GM10248 (cell line): ENCODE measurements around the gene ZNF608.

Source experiments
- CTCF ChIA-PET: fragments of 300-600 bp; sonication (Branson Sonifier 250); formaldehyde crosslinking; extraction: SDS; loops from one replicate; lab custom pipeline; 2021; ENCODE audit warnings: antibody characterized with exemption; lab: Yijun Ruan, JAX
- POLR2A ChIA-PET: fragments of 350-650 bp; sonication (Branson Sonifier 250); formaldehyde crosslinking; extraction: SDS; loops from one replicate; lab custom pipeline; 2020; ENCODE audit warnings: antibody characterized with exemption; lab: Yijun Ruan, JAX
- DNase-seq: peaks from one replicate; pipeline ENCODE4 v3.0.0; 2012; ENCODE audit errors: extremely low spot score
- TF ChIP-seq, protein P1 (sequence below): IDR thresholded peaks from 2 replicates; pipeline ENCODE4 v1.5.1; 2012; ENCODE audit warnings: mild to moderate bottlenecking, low read depth; ENCODE audit errors: extremely low read depth, missing control alignments, control extremely low read depth

The ZNF608 gene

DNA sequence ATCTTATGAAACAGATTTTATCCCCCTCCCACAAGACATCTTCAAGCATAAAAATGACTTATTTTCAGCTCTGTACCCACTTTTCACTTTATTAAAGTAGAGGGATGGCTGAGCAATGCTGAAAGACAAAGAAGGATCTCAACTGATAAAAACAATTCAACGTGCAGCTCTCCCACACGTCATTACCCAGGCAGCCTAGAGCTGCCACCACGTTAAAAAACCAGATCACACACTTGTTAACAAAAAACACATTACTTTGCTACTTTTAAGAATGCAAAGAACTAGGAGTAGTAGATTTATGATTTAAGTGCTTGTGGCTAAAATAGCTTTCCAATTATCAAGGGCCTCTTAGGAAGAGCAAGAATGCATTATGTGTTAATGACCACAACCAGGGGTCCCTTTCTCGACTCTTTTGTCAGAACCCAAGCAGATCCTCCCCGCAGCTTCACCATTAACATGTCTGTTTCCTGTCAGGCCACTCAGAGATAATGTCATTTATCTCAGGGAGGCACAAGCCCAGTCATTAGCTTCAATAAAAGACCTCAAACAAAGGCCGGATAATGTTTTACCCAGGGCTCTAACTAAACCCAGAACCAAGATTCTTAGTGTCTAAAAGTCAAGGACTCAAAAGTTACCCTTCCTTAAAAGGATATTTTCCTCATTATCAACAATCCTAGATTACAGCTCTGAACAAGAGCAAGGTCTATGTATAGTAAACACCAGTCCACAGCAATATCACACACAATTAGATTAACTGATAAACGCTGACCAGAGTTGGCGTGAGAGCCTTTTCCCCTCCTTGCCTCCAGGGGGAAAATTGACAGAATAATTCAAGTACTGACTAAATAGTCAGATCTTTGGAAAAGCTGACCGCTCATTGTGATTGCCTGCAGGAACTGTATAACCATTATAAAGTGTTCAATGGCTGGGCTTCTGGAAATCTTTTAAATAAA is 7.5 kb downstream of the ZNF608 start:
- ChIA-PET CTCF (interaction anchor here (0.8 to 2.1 kb wide), 6 partner anchors 10 to 57 kb away, joined by 3 to 9 read pairs (median 4); no protein-coding TSS in a partner anchor), POLR2A (no interaction called here)
- TF ChIP-seq, protein P1, sequence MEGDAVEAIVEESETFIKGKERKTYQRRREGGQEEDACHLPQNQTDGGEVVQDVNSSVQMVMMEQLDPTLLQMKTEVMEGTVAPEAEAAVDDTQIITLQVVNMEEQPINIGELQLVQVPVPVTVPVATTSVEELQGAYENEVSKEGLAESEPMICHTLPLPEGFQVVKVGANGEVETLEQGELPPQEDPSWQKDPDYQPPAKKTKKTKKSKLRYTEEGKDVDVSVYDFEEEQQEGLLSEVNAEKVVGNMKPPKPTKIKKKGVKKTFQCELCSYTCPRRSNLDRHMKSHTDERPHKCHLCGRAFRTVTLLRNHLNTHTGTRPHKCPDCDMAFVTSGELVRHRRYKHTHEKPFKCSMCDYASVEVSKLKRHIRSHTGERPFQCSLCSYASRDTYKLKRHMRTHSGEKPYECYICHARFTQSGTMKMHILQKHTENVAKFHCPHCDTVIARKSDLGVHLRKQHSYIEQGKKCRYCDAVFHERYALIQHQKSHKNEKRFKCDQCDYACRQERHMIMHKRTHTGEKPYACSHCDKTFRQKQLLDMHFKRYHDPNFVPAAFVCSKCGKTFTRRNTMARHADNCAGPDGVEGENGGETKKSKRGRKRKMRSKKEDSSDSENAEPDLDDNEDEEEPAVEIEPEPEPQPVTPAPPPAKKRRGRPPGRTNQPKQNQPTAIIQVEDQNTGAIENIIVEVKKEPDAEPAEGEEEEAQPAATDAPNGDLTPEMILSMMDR = no peak
- DNase-seq = no peak

DNA sequence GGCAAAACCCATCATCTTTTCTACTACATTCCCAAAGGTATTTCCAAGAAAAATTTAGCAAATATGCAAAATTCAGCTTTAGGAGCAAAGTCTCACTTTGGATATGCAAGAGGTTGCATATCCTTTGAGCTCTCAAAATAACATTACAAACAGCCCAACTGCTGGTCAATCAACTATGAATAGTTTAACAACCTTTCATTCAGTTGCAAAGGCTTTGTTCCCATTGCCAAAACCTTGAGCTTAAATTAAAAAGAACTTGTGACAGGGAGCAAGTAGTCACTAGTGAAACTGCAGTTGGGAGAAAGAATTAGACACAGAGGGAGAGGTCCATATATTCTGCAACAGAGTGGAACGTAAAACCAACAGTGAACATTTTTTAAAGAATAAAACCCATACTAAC is 8.8 kb downstream of the ZNF608 start:
- ChIA-PET POLR2A (no interaction called here), CTCF (interaction anchor here (1.2 to 4.2 kb wide), 6 partner anchors 10 to 27 kb away, joined by 3 to 14 read pairs (median 4); no protein-coding TSS in a partner anchor)

DNA sequence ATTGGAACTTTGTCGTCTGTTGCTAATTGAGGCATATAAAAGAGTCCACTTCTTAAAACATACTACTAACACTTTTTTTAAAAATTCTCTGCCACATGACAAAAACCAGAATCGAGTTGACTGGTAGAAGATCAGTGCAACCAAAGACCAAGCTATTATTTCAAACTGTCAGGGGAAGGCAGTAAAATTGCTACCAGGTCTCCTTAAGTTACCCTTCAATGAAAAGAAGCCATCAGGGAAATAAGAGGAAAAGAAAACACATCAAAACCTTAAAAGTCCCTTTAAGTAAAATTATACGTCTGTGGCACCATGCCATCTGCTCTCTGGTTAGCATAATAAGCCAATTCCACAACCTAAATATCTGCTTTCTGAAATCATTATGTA is 9.6 kb downstream of the ZNF608 start:
- TF ChIP-seq, protein P1 = no peak
- CTCF ChIA-PET = interaction anchor here (1.2 to 4.2 kb wide), 7 partner anchors 9 to 184 kb away, joined by 3 to 14 read pairs (median 4); no protein-coding TSS in a partner anchor
- no peak for DNase-seq
- POLR2A ChIA-PET = interaction anchor here (0.5 kb wide), 1 partner anchor 9 kb away, joined by 3 read pairs; no protein-coding TSS in a partner anchor

More for the DNA sequence above, 8.8 kb downstream of the ZNF608 start:
- TF ChIP-seq, protein P1 = no peak
- DNase-seq = no peak

DNA sequence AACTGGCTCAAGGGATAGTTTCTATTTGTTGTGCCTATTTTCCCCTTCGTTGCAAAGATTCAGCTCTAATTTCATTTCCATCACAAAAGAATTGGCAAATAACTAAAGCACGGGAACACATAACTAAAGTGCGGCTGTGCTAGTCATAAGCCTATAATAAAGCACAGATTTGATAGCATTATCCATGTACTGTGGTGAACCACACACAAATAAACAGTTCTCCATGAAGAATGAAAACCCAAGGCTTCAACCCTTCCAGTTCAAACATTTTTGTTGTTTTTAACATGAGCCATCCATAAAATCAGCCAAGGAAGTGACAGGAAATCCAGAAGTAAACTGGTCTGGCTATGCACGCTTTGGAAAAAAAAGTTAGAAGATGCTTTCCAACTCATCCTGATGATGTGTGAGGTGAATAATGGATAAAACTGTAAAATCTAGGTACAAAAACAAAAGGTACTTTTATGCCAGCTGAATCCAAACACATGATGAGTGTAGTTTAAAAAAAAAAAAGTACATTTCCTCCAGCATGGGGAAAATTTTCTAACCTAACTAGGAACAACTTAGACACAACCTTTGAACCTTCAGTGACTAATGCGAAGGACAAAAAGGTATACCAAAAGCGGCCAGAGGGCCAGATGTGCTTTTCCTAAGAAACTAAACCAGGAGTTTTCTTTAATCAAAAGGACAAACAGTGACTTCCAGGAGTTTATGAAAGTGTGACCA is 10.2 kb downstream of the ZNF608 start:
- ChIA-PET CTCF (interaction anchor here (1.0 to 4.2 kb wide), 6 partner anchors 9 to 184 kb away, joined by 3 to 14 read pairs (median 4); no protein-coding TSS in a partner anchor), POLR2A (interaction anchor here (0.5 to 0.6 kb wide), 2 partner anchors 9 to 11 kb away, joined by 3 read pairs; no protein-coding TSS in a partner anchor)
- DNase-seq = no peak
- TF ChIP-seq, protein P1 = no peak

DNA sequence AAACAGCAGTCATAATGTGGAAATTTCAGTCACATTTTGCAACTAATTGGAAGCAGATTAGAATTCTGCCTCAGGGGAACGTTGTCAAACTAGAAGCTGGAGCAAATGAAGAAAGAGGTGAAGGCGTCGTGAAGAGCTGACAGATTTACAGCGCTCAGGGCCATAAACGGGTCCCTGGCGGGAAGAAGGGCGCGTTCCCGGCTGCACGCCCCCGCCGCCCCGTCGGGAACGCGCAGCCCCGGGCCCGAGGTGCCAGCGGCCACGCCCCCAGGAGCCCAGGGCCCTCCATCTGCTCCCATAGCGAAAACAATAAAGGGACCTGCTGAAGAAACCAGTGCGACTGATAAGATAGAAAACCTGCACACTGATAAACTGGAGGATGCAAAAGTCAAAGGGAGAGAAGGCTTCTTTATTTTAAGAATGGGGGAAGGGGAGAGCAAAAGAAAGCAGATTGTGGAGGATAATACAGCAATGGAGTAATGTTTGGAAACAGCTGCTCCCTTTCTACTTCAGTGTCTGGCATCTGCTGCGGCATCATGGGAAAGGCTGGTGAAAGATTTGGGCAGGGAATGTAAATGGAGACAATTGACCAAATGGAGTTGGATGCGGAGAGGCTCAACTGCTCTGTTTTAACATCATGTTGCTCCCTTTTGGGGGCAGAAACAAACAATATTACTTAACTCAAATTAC is 11.1 kb downstream of the ZNF608 start:
- TF ChIP-seq, protein P1 = no peak
- no peak for DNase-seq
- ChIA-PET CTCF (interaction anchor here (1.0 to 4.2 kb wide), 4 partner anchors 10 to 185 kb away, joined by 3 to 14 read pairs (median 4); no protein-coding TSS in a partner anchor), POLR2A (interaction anchor here (0.6 kb wide), 1 partner anchor 12 kb away, joined by 3 read pairs; no protein-coding TSS in a partner anchor)
